Esophagus muscularis mucosa (tissue), 4 donors: ENCODE results near the gene ADAMTS19. TPM values are rescaled to one million over a fixed set of nuclear protein-coding genes. Genes with fewer than 3 reads are reported as not detected.

Experiments used
- DNase-seq: peaks from one replicate; pipeline ENCODE4 v3.0.0-alpha.2; 2017; ENCODE audit errors: extremely low spot score
- H3K27ac ChIP-seq, 4 donors: fragments of 200-600 bp; sonication (generic); replicated peaks in 1 of 4; 1 replicate in 3 of 4; 2 replicates in 1 of 4; pipeline ENCODE4 v1.5.1; 2016 to 2019; ENCODE audit warnings: mild to moderate bottlenecking in 1 of 4
- H3K27me3 ChIP-seq, 4 donors: fragments of 200-600 bp; sonication (generic); one replicate each; pipeline versions ENCODE4 v1.5.1 to v1.6.0; 2016 to 2019
- H3K36me3 ChIP-seq, 4 donors: fragments of 200-600 bp; sonication (generic); one replicate each; pipeline ENCODE4 v1.5.1; 2016 to 2019
- H3K4me1 ChIP-seq, 4 donors: fragments of 200-600 bp; sonication (generic); one replicate each; pipeline ENCODE4 v1.5.1; 2016 to 2019
- H3K4me3 ChIP-seq, 4 donors: fragments of 200-600 bp; sonication (generic); 1 replicate in 2 of 4; 2 replicates in 2 of 4; pipeline ENCODE4 v1.5.1; 2016 to 2019; ENCODE audit warnings: mild to moderate bottlenecking in 4 of 4, moderate library complexity in 1 of 4
- H3K9me3 ChIP-seq, 4 donors: fragments of 200-600 bp; sonication (generic); 1 replicate in 3 of 4; 2 replicates in 1 of 4; pipeline ENCODE4 v1.5.1; 2016 to 2019
- EP300 ChIP-seq: sonication (generic); formaldehyde crosslinking; IDR thresholded peaks from one replicate; pipeline ENCODE4 v1.6.1; 2017; ENCODE audit warnings: antibody characterized with exemption
- POLR2A ChIP-seq: fragments of 450-650 bp; IDR thresholded peaks from one replicate; pipeline ENCODE4 v1.6.1; 2017; ENCODE audit warnings: antibody characterized with exemption, moderate library complexity, mild to moderate bottlenecking, low read depth
- POLR2AphosphoS5 ChIP-seq, 2 donors: sonication (generic); formaldehyde crosslinking; IDR thresholded peaks; one replicate each; pipeline ENCODE4 v1.6.1; 2017; ENCODE audit warnings: antibody characterized with exemption in 2 of 2
- WGBS: methylation state at CpG from one replicate; pipeline ENCODE4 v1.1.5; 2018; 5-methylcytosine and 5-hydroxymethylcytosine counted together
- intact Hi-C: fragments of 100-400 bp; cut with DNase I; formaldehyde crosslinking; loops from one replicate; pipeline ENCODE4 v1.15.1; 2023
- total RNA-seq, 4 donors: library from RNA; depleted of rRNA; stranded (reverse); fragments of >200 nt; gene quantifications; one replicate each; pipeline versions ENCODE4 v1.1.0 to v1.2.1, GENCODE V29; 2016
- TF ChIP-seq, protein P1 (sequence below), 3 experiments: fragments of 200-600 bp in 2 of 3; fragments of 450-650 bp in 1 of 3; sonication (generic) in 2 of 3; IDR thresholded peaks; one replicate each; pipeline ENCODE4 v1.5.1; 2017 to 2019; ENCODE audit warnings: antibody characterized with exemption in 3 of 3, mild to moderate bottlenecking in 2 of 3, moderate library complexity in 1 of 3

Gene ADAMTS19
- total RNA-seq, 4 donors from 2014 or later = 8.5 to 23.4 (median 10.9) TPM

DNA sequence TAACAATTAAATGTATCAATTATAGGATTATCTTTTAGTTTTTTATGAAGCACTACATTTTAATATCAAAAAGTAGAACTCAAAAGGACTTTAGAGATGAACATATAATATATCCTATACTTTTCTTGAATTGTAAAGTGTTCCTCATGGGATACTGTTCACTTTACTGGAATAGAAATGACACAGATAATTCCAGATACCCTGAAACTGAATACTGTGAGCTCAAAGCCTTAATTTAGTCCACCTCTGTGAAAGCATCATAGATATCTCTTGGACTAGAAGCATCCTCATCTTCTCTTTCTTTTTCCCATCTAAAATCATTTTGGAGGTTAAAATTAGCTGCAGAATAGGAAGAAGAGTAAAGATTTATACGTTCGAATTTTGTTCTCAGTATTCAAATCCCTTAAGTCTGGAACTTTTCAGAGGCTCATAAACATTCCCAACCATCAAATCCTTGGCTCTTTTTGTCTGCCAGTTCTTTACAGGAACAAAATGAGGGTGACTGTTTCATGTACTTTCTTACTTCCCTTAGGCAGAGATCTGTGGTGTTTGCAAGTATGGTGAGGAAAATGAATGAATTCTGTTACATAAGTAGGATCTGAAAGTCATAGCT lies 49.4 kb downstream of the ADAMTS19 start:
- DNase-seq = no peak
- Histone ChIP-seq H3K27me3 (no peaks in the 10 kb centered on the region), H3K36me3 (no peaks in the 10 kb centered on the region), H3K4me3 (no peak overlapping the region), H3K27ac (no peak overlapping the region), H3K9me3 (no peaks in the 10 kb centered on the region), H3K4me1 (peaks cover 0 to 9% (median 5%) of the 10 kb centered on the region in 4 donors)
- TF ChIP-seq, protein P1, sequence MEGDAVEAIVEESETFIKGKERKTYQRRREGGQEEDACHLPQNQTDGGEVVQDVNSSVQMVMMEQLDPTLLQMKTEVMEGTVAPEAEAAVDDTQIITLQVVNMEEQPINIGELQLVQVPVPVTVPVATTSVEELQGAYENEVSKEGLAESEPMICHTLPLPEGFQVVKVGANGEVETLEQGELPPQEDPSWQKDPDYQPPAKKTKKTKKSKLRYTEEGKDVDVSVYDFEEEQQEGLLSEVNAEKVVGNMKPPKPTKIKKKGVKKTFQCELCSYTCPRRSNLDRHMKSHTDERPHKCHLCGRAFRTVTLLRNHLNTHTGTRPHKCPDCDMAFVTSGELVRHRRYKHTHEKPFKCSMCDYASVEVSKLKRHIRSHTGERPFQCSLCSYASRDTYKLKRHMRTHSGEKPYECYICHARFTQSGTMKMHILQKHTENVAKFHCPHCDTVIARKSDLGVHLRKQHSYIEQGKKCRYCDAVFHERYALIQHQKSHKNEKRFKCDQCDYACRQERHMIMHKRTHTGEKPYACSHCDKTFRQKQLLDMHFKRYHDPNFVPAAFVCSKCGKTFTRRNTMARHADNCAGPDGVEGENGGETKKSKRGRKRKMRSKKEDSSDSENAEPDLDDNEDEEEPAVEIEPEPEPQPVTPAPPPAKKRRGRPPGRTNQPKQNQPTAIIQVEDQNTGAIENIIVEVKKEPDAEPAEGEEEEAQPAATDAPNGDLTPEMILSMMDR (IDR thresholded peaks at IDR 0.05) = no peak
- TF ChIP-seq POLR2AphosphoS5 (IDR thresholded peaks at IDR 0.05) (no peak), POLR2A (no peak), EP300 (no peak)
- 52% methylated on average over 2 of the region's 2 CpGs for WGBS
- intact Hi-C loops = no loop called here

DNA sequence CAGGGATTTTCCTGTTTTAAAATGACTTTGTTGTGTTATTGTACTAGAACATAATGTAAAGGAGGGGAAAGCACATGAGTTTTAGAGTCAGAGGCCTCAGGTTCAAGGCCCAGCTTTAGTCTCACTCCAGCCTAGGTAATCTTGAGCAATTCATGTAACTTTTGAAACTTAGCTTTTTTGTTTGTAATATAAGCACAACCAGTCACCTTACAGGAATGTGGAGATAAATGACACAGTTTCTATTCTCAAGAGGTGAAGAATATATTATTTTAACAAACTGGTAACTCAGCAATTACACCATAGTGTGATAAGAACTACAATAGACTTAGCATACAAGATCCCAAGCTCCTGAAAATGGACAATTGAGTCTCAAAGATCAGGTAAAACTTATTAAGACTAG lies 51.2 kb downstream of the ADAMTS19 start:
- no peaks in the 10 kb centered on the region for H3K36me3 ChIP-seq
- no peaks in the 10 kb centered on the region for H3K27me3 ChIP-seq
- H3K27ac ChIP-seq = no peak overlapping the region
- DNase-seq = no peak
- TF ChIP-seq EP300 (no peak), POLR2AphosphoS5 (IDR thresholded peaks at IDR 0.05) (no peak), POLR2A (no peak)
- TF ChIP-seq, protein P1 (IDR thresholded peaks at IDR 0.05) = no peak
- H3K4me3 ChIP-seq = no peak overlapping the region
- H3K9me3 ChIP-seq = peaks cover 0 to 4% (median 2%) of the 10 kb centered on the region in 4 donors
- H3K4me1 ChIP-seq = peaks cover 0 to 3% (median 3%) of the 10 kb centered on the region in 4 donors
- intact Hi-C loops = no loop called here

- no peak for DNase-seq
- H3K27me3 ChIP-seq = no peaks in the 10 kb centered on the region
- 68% methylated on average over 3 of the region's 3 CpGs for WGBS
- no peak overlapping the region for H3K4me3 ChIP-seq
- H3K4me1 ChIP-seq = peaks cover 0 to 5% (median 0%) of the 10 kb centered on the region in 4 donors
- no peaks in the 10 kb centered on the region for H3K9me3 ChIP-seq
- TF ChIP-seq POLR2A (no peak), EP300 (no peak), POLR2AphosphoS5 (IDR thresholded peaks at IDR 0.05) (no peak)
- TF ChIP-seq, protein P1 (IDR thresholded peaks at IDR 0.05) = no peak
- intact Hi-C loops = no loop called here
- H3K36me3 ChIP-seq = no peaks in the 10 kb centered on the region
- no peak overlapping the region for H3K27ac ChIP-seq
These were observed 81.0 kb downstream of the ADAMTS19 start for GRCh38 chr5:129541051-129541450.

DNA sequence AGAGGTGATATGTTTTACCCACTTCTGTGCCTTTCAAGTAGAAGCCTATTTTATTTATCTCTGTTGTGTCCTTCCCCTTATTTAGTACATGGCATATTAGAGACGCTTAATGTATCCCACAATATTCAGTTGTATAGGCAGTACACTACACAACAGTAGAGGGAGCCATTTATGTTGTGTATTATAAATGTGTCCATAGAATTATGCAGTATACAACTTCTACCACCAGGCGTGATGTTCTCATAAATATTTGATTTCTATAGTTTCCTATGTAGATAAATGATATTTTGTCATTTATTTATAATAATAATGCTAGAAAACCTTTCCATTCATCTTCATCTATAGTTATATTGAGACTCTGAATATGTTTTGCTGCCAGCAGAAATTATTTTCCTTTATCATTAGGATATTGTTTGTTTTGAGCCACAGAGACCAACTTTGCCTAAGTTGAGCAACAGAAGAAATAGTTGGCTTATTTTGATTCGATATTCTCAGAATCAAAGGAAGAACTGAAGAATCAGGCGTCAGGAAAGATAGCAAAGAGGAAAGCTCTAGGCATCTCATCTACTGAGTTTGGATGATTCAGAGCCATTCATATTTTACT lies 81.7 kb downstream of the ADAMTS19 start:
- Histone ChIP-seq H3K4me1 (peaks cover 0 to 5% (median 0%) of the 10 kb centered on the region in 4 donors), H3K27me3 (no peaks in the 10 kb centered on the region), H3K27ac (no peak overlapping the region), H3K36me3 (no peaks in the 10 kb centered on the region), H3K9me3 (no peaks in the 10 kb centered on the region), H3K4me3 (no peak overlapping the region)
- no peak for DNase-seq
- TF ChIP-seq, protein P1 (IDR thresholded peaks at IDR 0.05) = peak in 1 of 3 experiments; percentile 16
- TF ChIP-seq EP300 = no peak
- WGBS = 81% methylated on average over 4 of the region's 4 CpGs
- intact Hi-C loops = no loop called here

DNA sequence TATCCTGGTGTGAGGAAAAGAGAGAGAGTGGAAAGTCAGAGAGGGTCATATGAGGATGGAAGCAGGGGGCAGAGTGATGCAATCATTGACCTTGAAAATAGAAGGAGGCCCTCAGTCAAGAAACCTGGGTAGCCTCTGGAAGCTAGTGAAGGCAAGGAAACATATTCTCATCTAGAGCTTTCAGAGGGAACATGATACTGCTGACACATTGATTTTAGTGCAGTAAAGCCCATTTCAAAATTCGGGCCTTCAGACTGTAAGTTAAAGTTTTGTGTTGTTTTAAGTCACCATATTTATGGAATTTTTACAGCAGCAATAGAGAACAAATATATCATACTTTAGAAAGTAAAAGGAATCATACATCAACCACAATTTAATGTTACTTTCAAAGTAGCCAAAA lies 87.0 kb downstream of the ADAMTS19 start:
- no peaks in the 10 kb centered on the region for H3K9me3 ChIP-seq
- no peak overlapping the region for H3K4me3 ChIP-seq
- H3K36me3 ChIP-seq = no peaks in the 10 kb centered on the region
- H3K27me3 ChIP-seq = no peaks in the 10 kb centered on the region
- no peak overlapping the region for H3K27ac ChIP-seq
- no peaks in the 10 kb centered on the region for H3K4me1 ChIP-seq
- intact Hi-C loops = no loop called here
- TF ChIP-seq EP300 (no peak), POLR2A (no peak), POLR2AphosphoS5 (IDR thresholded peaks at IDR 0.05) (no peak)
- TF ChIP-seq, protein P1 (IDR thresholded peaks at IDR 0.05) = no peak
- 94% methylated on average over 1 of the region's 1 CpG for WGBS
- DNase-seq = no peak
